GM12878 (cell line): ENCODE data around the gene EHF. TPM values are rescaled to one million over a fixed set of nuclear protein-coding genes. Genes with fewer than 3 reads are reported as not detected.

ENCODE experiments used
- ATAC-seq: fragments of 200-7000 bp; cut with Tn5 transposase; 3 replicates; pipeline ENCODE4 v1.9.1; 2020; ENCODE audit warnings: mild to moderate bottlenecking, moderate library complexity
- BruUV-seq: library from RNA; stranded (reverse); fragments of 400-500 nt; replicated peaks from 2 replicates; lab custom pipeline; 2021; lab: Mats Ljungman, UMichigan
- CTCF ChIA-PET: fragments of 300-600 bp; sonication (Branson Sonifier 250); formaldehyde crosslinking; extraction: SDS; loops from one replicate; lab custom pipeline; 2021; ENCODE audit warnings: inconsistent platforms; lab: Yijun Ruan, JAX
- POLR2A ChIA-PET: fragments of 350-600 bp; formaldehyde crosslinking; extraction: SDS; loops from one replicate; lab custom pipeline; 2021; ENCODE audit warnings: inconsistent platforms; lab: Charles Lee
- RAD21 ChIA-PET: fragments of 300-600 bp; sonication (Branson Sonifier 250); formaldehyde crosslinking; loops from one replicate; lab custom pipeline; 2023; ENCODE audit warnings: antibody characterized with exemption; ENCODE audit not compliant: unreplicated experiment; lab: Charles Lee
- SMC1A ChIA-PET: fragments of 300-600 bp; sonication (Branson Sonifier 250); formaldehyde crosslinking; loops from one replicate; lab custom pipeline; 2023; ENCODE audit not compliant: unreplicated experiment, uncharacterized antibody; lab: Charles Lee
- DNase-seq: peaks from one replicate; pipeline ENCODE4 v3.0.0-alpha.2; 2011; ENCODE audit warnings: low read depth, low spot score
- FAIRE-seq: peaks from 3 replicates; lab custom pipeline; 2011; peaks lifted over from hg19 to GRCh38; lab: Jason Lieb, UNC
- H2AFZ ChIP-seq: 2 replicates; pipeline ENCODE4 v1.6.0; 2011; ENCODE audit warnings: low read depth, low read length, control low read depth; ENCODE audit not compliant: control insufficient read depth
- H3K27ac ChIP-seq: 2 replicates; pipeline ENCODE4 v1.5.1; 2011; ENCODE audit warnings: control low read depth; ENCODE audit not compliant: control insufficient read depth, insufficient read depth
- H3K27me3 ChIP-seq, 2 experiments: replicated peaks in 1 of 2; 2 replicates each; pipeline versions ENCODE4 v1.6.0 to v1.6.1; 2011; ENCODE audit warnings: low read length in 1 of 2; ENCODE audit not compliant: control insufficient read depth in 2 of 2, insufficient read depth in 2 of 2
- H3K36me3 ChIP-seq, 2 experiments: 2 replicates each; pipeline ENCODE4 v1.5.1; 2011; ENCODE audit warnings: low read length in 1 of 2; ENCODE audit not compliant: control insufficient read depth in 2 of 2, insufficient read depth in 2 of 2
- H3K4me1 ChIP-seq: 2 replicates; pipeline ENCODE4 v1.6.1; 2011; ENCODE audit warnings: mild to moderate bottlenecking, low read length, moderate library complexity, mixed read lengths; ENCODE audit not compliant: control insufficient read depth, insufficient read depth
- H3K4me2 ChIP-seq: 2 replicates; pipeline ENCODE4 v1.6.0; 2011; ENCODE audit warnings: control low read depth; ENCODE audit not compliant: control insufficient read depth, insufficient read depth
- H3K4me3 ChIP-seq: fragments of 200-600 bp; sonication (generic); 2 replicates; pipeline ENCODE4 v1.5.1; 2016
- H3K79me2 ChIP-seq: 2 replicates; pipeline ENCODE4 v1.6.0; 2011; ENCODE audit warnings: low read length; ENCODE audit not compliant: control insufficient read depth, insufficient read depth
- H3K9ac ChIP-seq: 2 replicates; pipeline ENCODE4 v1.8.0; 2011; ENCODE audit warnings: low read length, control low read depth, mixed read lengths; ENCODE audit not compliant: control insufficient read depth, insufficient read depth
- H3K9me3 ChIP-seq: replicated peaks from 3 replicates; pipeline ENCODE4 v1.5.1; 2011; ENCODE audit warnings: mild to moderate bottlenecking, low read length; ENCODE audit not compliant: control insufficient read depth, insufficient read depth
- H4K20me1 ChIP-seq: 2 replicates; pipeline ENCODE4 v1.6.0; 2011; ENCODE audit not compliant: control insufficient read depth, insufficient read depth
- CHD4 ChIP-seq: fragments of 200-600 bp; sonication (generic); IDR thresholded peaks from 2 replicates; pipeline ENCODE4 v1.6.1; 2016; ENCODE audit warnings: mild to moderate bottlenecking
- CREM ChIP-seq: IDR thresholded peaks from 2 replicates; pipeline ENCODE4 v1.6.1; 2014; ENCODE audit warnings: antibody characterized with exemption, low read depth
- GABPA ChIP-seq: IDR thresholded peaks from 2 replicates; pipeline ENCODE4 v1.6.1; 2014; ENCODE audit warnings: antibody characterized with exemption, low read depth, mild to moderate bottlenecking, inconsistent platforms
- KDM1A ChIP-seq: fragments of 200-600 bp; sonication (generic); IDR thresholded peaks from 2 replicates; pipeline ENCODE4 v1.6.1; 2016; ENCODE audit warnings: borderline replicate concordance
- NR2F1 ChIP-seq: fragments of 450-650 bp; conservative IDR thresholded peaks from 2 replicates; pipeline ENCODE4 v1.6.1; 2017; ENCODE audit warnings: mild to moderate bottlenecking
- POLR2AphosphoS5 ChIP-seq: IDR thresholded peaks from 2 replicates; pipeline ENCODE4 v1.6.1; 2011; ENCODE audit warnings: mild to moderate bottlenecking, low read length, inconsistent platforms
- PRDM15 ChIP-seq: fragments of 450-650 bp; formaldehyde crosslinking; IDR thresholded peaks from 2 replicates; pipeline ENCODE4 v1.4.0; 2020; ENCODE audit warnings: mild to moderate bottlenecking, moderate library complexity
- RBBP5 ChIP-seq: fragments of 200-600 bp; sonication (generic); conservative IDR thresholded peaks from 2 replicates; pipeline ENCODE4 v1.6.1; 2016
- SMAD5 ChIP-seq: IDR thresholded peaks from 2 replicates; pipeline ENCODE4 v1.6.1; 2016; ENCODE audit warnings: antibody characterized with exemption, low read depth
- USF2 ChIP-seq: IDR thresholded peaks from 2 replicates; pipeline ENCODE4 v1.6.1; 2011; ENCODE audit warnings: low read depth, low read length, improper control_type of control experiment, borderline replicate concordance
- ZBTB33 ChIP-seq: fragments of 450-650 bp; IDR thresholded peaks from 2 replicates; pipeline ENCODE4 v1.6.1; 2017; ENCODE audit warnings: mild to moderate bottlenecking
- WGBS: methylation state at CpG from one replicate; pipeline ENCODE4 v1.1.6; 2016; ENCODE audit warnings: low lambda C conversion rate; ENCODE audit not compliant: insufficient replicate concordance, insufficient coverage; ENCODE audit errors: missing lambda C conversion rate; 5-methylcytosine and 5-hydroxymethylcytosine counted together
- in situ Hi-C: fragments of 300-500 bp; cut with MboI; formaldehyde crosslinking; loops from 9 replicates; pipeline ENCODE4 v1.14.3; 2018; ENCODE audit warnings: mixed read lengths
- intact Hi-C: fragments of 100-400 bp; cut with micrococcal nuclease; formaldehyde crosslinking; loops from one replicate; pipeline ENCODE4 v1.14.2; 2022; ENCODE audit not compliant: unreplicated experiment
- polyA plus RNA-seq, 11 experiments: library from polyadenylated mRNA; depleted of rRNA in 4 of 11; unstranded in 6 of 11; stranded (reverse) in 5 of 11; fragments of >200 nt; fragmentation: Nextera tagmentation in 4 of 11; fragmentation: Illumina TruSeq in 1 of 11; extraction: Ambion mirVana in 4 of 11; extraction: Trizol in 1 of 11; gene quantifications; 1 replicate in 1 of 11; 2 replicates in 10 of 11; pipeline versions ENCODE4 v1.2.1 to v1.2.3, GENCODE V29; 2011 to 2016; ENCODE audit warnings: inconsistent platforms in 2 of 11, missing spikeins in 2 of 11, low read depth in 1 of 11
- total RNA-seq, 4 experiments: library from RNA; depleted of rRNA in 3 of 4; stranded (reverse); fragments of >200 nt in 3 of 4; fragmentation: Illumina TruSeq in 1 of 4; extraction: Trizol in 1 of 4; gene quantifications; 2 replicates each; pipeline versions ENCODE4 v1.2.1 to v1.2.3, GENCODE V29; 2013 to 2021

The EHF gene
- total and polyA plus RNA-seq, 10 of the 15 experiments (the other 5 are each of a cell fraction or from before 2014, with no cell fraction given) = 0.04 to 0.33 (median 0.06) TPM; not detected in 6

GRCh38 chr11:34633640-34633989, 12.7 kb downstream of the EHF start:
- no peaks in the 10 kb centered on the region; a peak in 1 of 4 replicates for H3K27me3 ChIP-seq
- H2AFZ ChIP-seq = no peak overlapping the region
- no peaks in the 10 kb centered on the region for H3K36me3 ChIP-seq
- ChIA-PET CTCF (no interaction called here), SMC1A (interaction anchor here (1.5 kb wide), 1 partner anchor 48 kb away, joined by 4 read pairs; no protein-coding TSS in a partner anchor), POLR2A (no interaction called here), RAD21 (no interaction called here)
- intact Hi-C loops = no loop called here
- in situ Hi-C loops = no loop called here
- peaks cover 10% of the 10 kb centered on the region for H3K4me1 ChIP-seq
- FAIRE-seq (no peak), DNase-seq (no peak), ATAC-seq (no peak; the same call in 2 of the 3 replicates)
- no peak overlapping the region for H3K27ac ChIP-seq
- no peak overlapping the region for H3K4me2 ChIP-seq
- H3K9me3 ChIP-seq = no peaks in the 10 kb centered on the region
- H4K20me1 ChIP-seq = no peaks in the 10 kb centered on the region
- TF ChIP-seq KDM1A (no peak), ZBTB33 (no peak), CHD4 (no peak)
- H3K4me3 ChIP-seq = no peak overlapping the region
- H3K79me2 ChIP-seq = no peaks in the 10 kb centered on the region
- no peak overlapping the region for H3K9ac ChIP-seq
- BruUV-seq = no TSS peak

- in situ Hi-C loops (no loop called here), intact Hi-C loops (no loop called here)
- Histone ChIP-seq H3K4me2 (0 out of 2 replicates have a peak overlapping the region, but pooled peaks have one; percentile 51), H3K27ac (no peak overlapping the region), H3K9me3 (no peaks in the 10 kb centered on the region), H2AFZ (no peak overlapping the region), H3K4me1 (peaks cover 10% of the 10 kb centered on the region), H3K4me3 (no peak overlapping the region), H3K79me2 (no peaks in the 10 kb centered on the region), H3K9ac (no peak overlapping the region), H3K27me3 (no peaks in the 10 kb centered on the region; a peak in 1 of 4 replicates), H4K20me1 (no peaks in the 10 kb centered on the region), H3K36me3 (no peaks in the 10 kb centered on the region)
- under 1% methylated on average over 5 of the region's 5 CpGs for WGBS
- ChIA-PET POLR2A (no interaction called here), SMC1A (interaction anchor here (0.6 kb wide), 1 partner anchor 32 kb away, joined by 3 read pairs; no protein-coding TSS in a partner anchor), RAD21 (no interaction called here), CTCF (no interaction called here)
- peak; percentile 93 for ATAC-seq
- DNase-seq = no peak
- no peak for FAIRE-seq
- BruUV-seq = no TSS peak
- TF ChIP-seq SMAD5 (no peak), GABPA (peak; percentile 57; the same call in 1 of the 2 replicates), POLR2AphosphoS5 (no peak), PRDM15 (CRISPR knock-in tag) (no peak), NR2F1 (no peak), RBBP5 (no peak), CREM (0 out of 2 replicates have a peak, but pooled peaks have one; percentile 11), USF2 (no peak)
These were observed 13.2 kb downstream of the EHF start for GRCh38 chr11:34633990-34634693.
